AG10803 (cell line): Measurements from ENCODE around the gene ANKRD23.

Experiments
- DNase-seq: peaks from one replicate; pipeline ENCODE4 v3.0.0; 2010; ENCODE audit warnings: low read depth
- H3K4me3 ChIP-seq: 2 replicates; pipeline ENCODE4 v1.5.1; 2011; ENCODE audit warnings: mild to moderate bottlenecking, low read length, control low read depth
- CTCF ChIP-seq: conservative IDR thresholded peaks from 2 replicates; pipeline ENCODE4 v1.5.1; 2011; ENCODE audit warnings: mild to moderate bottlenecking, low read length, control low read depth, inconsistent platforms

ANKRD23 gene

DNA sequence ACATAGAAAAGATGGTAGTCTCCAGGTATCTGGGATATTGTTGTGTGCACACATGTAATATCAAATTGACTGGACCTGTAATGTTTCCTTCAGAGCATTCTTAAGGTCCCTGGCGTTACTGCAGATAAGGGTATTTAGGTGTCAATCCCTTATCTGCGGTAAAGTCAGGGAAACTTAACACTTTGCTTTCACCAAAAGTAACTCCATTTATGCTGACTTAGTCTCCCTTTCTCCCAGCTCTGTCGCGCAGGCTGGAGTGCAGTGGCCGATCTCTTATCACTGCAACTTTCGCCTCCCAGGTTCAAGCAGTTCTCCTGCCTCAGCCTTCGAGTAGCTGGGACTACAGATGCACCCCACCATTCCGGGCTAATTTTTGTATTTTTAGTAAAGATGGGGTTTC, 25.9 kb downstream of the ANKRD23 start:
- no peak for DNase-seq
- H3K4me3 ChIP-seq: no peak overlapping the region; the same call in 1 of the 2 replicates
- TF ChIP-seq CTCF: no peak

DNA sequence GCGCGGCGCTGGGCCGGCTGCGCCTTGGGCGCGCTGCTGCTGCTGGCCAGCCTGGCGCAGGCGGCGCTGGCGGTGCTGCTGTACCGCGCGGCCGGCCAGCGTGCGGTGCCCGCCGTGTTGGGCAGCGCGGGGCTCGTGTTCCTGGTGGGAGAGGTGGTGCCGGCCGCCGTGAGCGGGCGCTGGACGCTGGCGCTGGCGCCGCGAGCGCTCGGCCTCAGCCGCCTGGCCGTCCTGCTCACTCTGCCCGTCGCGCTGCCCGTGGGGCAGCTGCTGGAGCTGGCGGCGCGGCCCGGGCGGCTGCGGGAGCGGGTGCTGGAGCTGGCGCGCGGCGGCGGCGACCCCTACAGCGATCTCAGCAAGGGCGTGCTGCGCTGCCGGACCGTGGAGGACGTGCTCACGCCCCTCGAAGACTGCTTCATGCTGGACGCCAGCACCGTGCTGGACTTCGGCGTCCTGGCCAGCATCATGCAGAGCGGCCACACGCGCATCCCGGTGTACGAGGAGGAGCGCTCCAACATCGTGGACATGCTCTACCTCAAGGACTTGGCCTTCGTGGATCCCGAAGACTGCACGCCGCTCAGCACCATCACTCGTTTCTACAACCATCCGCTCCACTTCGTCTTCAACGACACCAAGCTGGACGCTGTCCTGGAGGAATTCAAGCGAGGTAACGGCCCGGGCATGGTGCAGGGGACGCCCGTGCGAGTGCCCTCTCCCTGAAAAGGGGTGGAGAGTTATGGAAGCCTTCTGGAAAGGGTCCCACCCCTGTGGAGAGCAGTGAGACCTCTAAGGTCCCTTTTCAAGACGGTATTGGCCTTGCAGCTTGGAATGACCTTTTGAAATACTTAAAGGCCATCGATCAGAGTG, 26.8 kb downstream of the ANKRD23 start:
- peak overlapping the region; percentile 65 for H3K4me3 ChIP-seq
- DNase-seq: peak; percentile 15
- TF ChIP-seq CTCF: no peak

- H3K4me3 ChIP-seq: peak within 1 kb of the TSS; percentile 68
- peak; percentile 91 for DNase-seq
- peak; percentile 44 for TF ChIP-seq CTCF
These were observed 27.5 kb downstream of the ANKRD23 start, which contains the start of gene CNNM3 for GRCh38 chr2:96816127-96816835. Gene CNNM3 (plus strand): TSS chr2:96816268. CDS start chr2:96816278, 10 bp downstream.

- 0 out of 2 replicates have a peak, but pooled peaks have one; percentile 19 for TF ChIP-seq CTCF
- peak; percentile 60 for DNase-seq
These were observed 28.3 kb downstream of the ANKRD23 start for GRCh38 chr2:96815326-96816126.

DNA sequence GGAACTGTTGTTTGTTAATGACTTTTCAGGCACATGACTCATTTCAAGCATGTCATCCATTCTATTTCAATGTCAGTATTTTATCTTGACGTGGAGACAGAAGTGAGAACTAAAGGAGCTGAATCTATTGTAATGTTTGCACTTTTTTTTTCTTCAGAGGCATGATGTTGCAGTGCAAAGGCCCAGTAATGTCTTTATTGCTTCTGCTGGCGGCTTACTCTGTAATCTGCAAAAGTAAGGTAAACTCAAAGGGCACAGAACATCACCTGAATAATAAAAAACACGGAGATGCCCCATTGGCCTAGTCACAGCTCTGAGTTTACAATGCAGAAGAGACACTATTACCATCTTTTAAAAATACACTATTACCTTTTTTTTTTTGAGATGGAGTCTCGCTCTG, 30.2 kb downstream of the ANKRD23 start:
- no peak for DNase-seq
- no peak for TF ChIP-seq CTCF
- no peak overlapping the region for H3K4me3 ChIP-seq

More at GRCh38 chr2:96815326-96816126, 28.3 kb downstream of the ANKRD23 start:
- peak overlapping the region; percentile 68 for H3K4me3 ChIP-seq

DNA sequence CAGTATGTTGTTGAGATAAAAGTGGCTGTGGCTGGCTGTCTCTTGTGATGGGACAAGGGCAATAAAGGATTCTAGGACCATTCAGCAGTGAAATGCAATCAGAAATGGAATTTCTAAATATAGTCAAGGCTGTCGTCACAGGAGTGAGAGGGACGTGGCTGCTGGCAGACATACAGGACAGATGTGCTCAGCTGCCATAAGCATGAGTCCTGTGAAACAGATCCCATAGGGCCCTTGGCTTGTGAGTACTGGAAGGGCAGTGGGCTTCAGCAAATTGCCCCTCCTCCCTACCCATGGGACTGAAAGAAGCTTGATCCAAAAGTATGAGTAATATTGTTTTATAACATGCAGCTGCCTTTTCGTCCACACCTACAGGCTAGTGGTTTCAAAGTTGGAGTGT, 31.9 kb downstream of the ANKRD23 start:
- peak; percentile 74 for DNase-seq
- no peak for TF ChIP-seq CTCF
- H3K4me3 ChIP-seq: no peak overlapping the region
